Hepatocyte (in vitro differentiated cells): ENCODE results near the gene IFNL2.

Experiments
- CTCF ChIP-seq: fragments of 200-600 bp; sonication (generic); IDR thresholded peaks from 2 replicates; pipeline ENCODE4 v1.5.1; 2016; ENCODE audit warnings: antibody characterized with exemption, mild to moderate bottlenecking; ENCODE audit not compliant: poor library complexity
- EZH2phosphoT487 ChIP-seq: fragments of 200-600 bp; sonication (generic); IDR thresholded peaks from one replicate; pipeline ENCODE4 v1.6.1; 2018; ENCODE audit warnings: antibody characterized with exemption, mild to moderate bottlenecking, low read depth, moderate library complexity; ENCODE audit not compliant: unreplicated experiment, severe bottlenecking

DNA sequence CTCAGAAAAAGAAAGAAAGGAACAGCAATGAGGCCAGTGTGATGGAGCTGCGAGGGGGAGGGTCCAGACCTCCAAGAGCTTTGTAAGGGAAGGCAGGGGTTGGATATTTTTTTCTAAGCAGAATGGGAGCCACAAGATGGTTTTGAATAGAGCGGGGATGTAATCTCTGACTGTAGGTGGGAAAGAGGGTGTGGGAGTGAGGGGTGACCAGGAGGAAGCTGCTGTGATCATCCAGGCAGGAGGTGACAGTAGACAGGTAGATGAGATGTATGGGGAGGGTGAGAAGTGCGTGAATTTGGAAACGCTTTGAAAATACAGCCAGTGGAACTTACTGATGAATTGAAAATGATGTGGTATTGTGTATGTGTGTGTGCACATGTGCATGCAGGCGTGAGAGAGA is 7.4 kb downstream of the IFNL2 start:
- no peak for TF ChIP-seq CTCF
- TF ChIP-seq EZH2phosphoT487: no peak
